ENCODE measurements around the gene A4GNT.

The A4GNT gene

GRCh38 chr3:138114988-138115971 lies 16.9 kb downstream of the A4GNT start, which contains the start of gene DZIP1L:
TSS of gene DZIP1L (minus strand) at chr3:138115608. CDS start at chr3:138103971, 11,637 bp downstream.
- peak; percentile 77 for DNase-seq

GRCh38 chr3:138114431-138114918 lies 17.7 kb downstream of the A4GNT start:
- no peak for TF ChIP-seq CTCF (IDR thresholded peaks at IDR 0.05)
- DNase-seq = peak; percentile 18
- no peaks in the 10 kb centered on the region for H3K9me3 Mint-ChIP-seq
- peak overlapping the region; percentile 94 for H3K4me3 Mint-ChIP-seq
- H3K27ac Mint-ChIP-seq = peak overlapping the region; percentile 94
- H3K36me3 Mint-ChIP-seq (ENCODE audit: low read depth) = peaks cover 11% of the 10 kb centered on the region
- H3K4me1 Mint-ChIP-seq = peaks cover 36% of the 10 kb centered on the region
- peaks cover 4% of the 10 kb centered on the region for H3K27me3 Mint-ChIP-seq (ENCODE audit: low read depth, poor library complexity)

More at GRCh38 chr3:138114988-138115971, 16.9 kb downstream of the A4GNT start, which contains the start of gene DZIP1L:
- no peaks in the 10 kb centered on the region for H3K9me3 Mint-ChIP-seq
- peak within 1 kb of the TSS; percentile 94 for H3K27ac Mint-ChIP-seq
- H3K27me3 Mint-ChIP-seq (ENCODE audit: low read depth, poor library complexity) = peaks cover 4% of the 10 kb centered on the region
- H3K4me1 Mint-ChIP-seq = peaks cover 36% of the 10 kb centered on the region
- peak; percentile 41 for TF ChIP-seq CTCF (IDR thresholded peaks at IDR 0.05)
- peak within 1 kb of the TSS; percentile 94 for H3K4me3 Mint-ChIP-seq
- H3K36me3 Mint-ChIP-seq (ENCODE audit: low read depth) = peaks cover 11% of the 10 kb centered on the region

- peaks cover 14% of the 10 kb centered on the region for H3K36me3 Mint-ChIP-seq (ENCODE audit: low read depth)
- no peaks in the 10 kb centered on the region for H3K9me3 Mint-ChIP-seq
- H3K27ac Mint-ChIP-seq = peak overlapping the region; percentile 49
- peak overlapping the region; percentile 94 for H3K4me3 Mint-ChIP-seq
- no peak for TF ChIP-seq CTCF (IDR thresholded peaks at IDR 0.05)
- H3K27me3 Mint-ChIP-seq (ENCODE audit: low read depth, poor library complexity) = peaks cover 4% of the 10 kb centered on the region
- H3K4me1 Mint-ChIP-seq = peaks cover 36% of the 10 kb centered on the region
- DNase-seq = no peak
Observed at GRCh38 chr3:138113326-138113725, 18.9 kb downstream of the A4GNT start.

GRCh38 chr3:138112362-138112761 lies 19.8 kb downstream of the A4GNT start:
- Mint-ChIP-seq H3K4me1 (peaks cover 36% of the 10 kb centered on the region), H3K27ac (no peak overlapping the region), H3K4me3 (no peak overlapping the region), H3K27me3 (ENCODE audit: low read depth, poor library complexity) (peaks cover 6% of the 10 kb centered on the region), H3K9me3 (no peaks in the 10 kb centered on the region), H3K36me3 (ENCODE audit: low read depth) (peaks cover 22% of the 10 kb centered on the region)
- no peak for TF ChIP-seq CTCF (IDR thresholded peaks at IDR 0.05)
- no peak for DNase-seq

GRCh38 chr3:138105598-138105997 lies 26.6 kb downstream of the A4GNT start:
- H3K27ac Mint-ChIP-seq = no peak overlapping the region
- no peak overlapping the region for H3K4me3 Mint-ChIP-seq
- DNase-seq = no peak
- TF ChIP-seq CTCF (IDR thresholded peaks at IDR 0.05) = no peak
- peaks cover 45% of the 10 kb centered on the region for H3K36me3 Mint-ChIP-seq (ENCODE audit: low read depth)
- peaks cover 6% of the 10 kb centered on the region for H3K27me3 Mint-ChIP-seq (ENCODE audit: low read depth, poor library complexity)
- H3K4me1 Mint-ChIP-seq = no peaks in the 10 kb centered on the region
- no peaks in the 10 kb centered on the region for H3K9me3 Mint-ChIP-seq

All from nephron progenitor cell (in vitro differentiated cells).